ENCODE data around the gene MICAL2.

The MICAL2 gene

DNA sequence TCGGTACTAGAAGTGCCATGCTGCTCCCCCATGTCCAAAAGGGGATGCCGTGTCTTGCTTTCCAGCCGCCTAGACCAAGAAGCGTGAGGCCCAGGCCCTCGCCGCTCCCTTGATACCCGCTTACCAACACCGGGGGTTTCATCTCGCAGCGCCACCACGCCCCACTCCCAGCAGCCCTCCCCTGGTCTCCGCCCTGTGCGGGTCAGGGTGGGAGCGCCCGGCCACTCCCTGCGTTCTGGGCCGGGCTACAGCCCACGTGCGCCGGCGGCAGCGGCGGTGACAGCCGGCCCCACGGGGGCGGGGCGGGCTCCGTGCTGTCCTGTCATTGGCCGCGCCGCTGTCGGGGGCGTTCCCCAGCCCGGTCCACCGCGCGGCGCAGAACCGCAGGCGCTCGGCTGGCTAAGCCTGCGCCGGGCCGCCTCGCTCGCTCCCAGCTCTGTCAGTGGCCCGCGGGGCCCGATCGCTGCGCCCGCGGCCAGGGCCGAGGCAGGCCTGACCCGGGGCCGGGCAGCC, at the start of gene MICAL2:
MICAL2 (plus strand) TSS at position 390 of the 513 bp plus-strand sequence. CDS start 51,566 bp downstream, outside the sequence.
- Mint-ChIP-seq H3K27ac (peak within 1 kb of the TSS; percentile 89), H3K27me3 (no peaks in the 10 kb centered on the region), H3K4me1 (ENCODE audit: low read depth) (peaks cover 12% of the 10 kb centered on the region), H3K4me3 (peak within 1 kb of the TSS; percentile 88), H3K36me3 (no peaks in the 10 kb centered on the region), H3K9me3 (ENCODE audit: low read depth) (no peaks in the 10 kb centered on the region)

GRCh38 chr11:12061851-12062560, 48.4 kb upstream of the MICAL2 start:
- Mint-ChIP-seq H3K27me3 (no peaks in the 10 kb centered on the region), H3K4me3 (no peak overlapping the region)

GRCh38 chr11:12063251-12063650, 47.1 kb upstream of the MICAL2 start:
- Mint-ChIP-seq H3K36me3 (no peaks in the 10 kb centered on the region), H3K27me3 (no peaks in the 10 kb centered on the region), H3K4me1 (ENCODE audit: low read depth) (peaks cover 2% of the 10 kb centered on the region), H3K9me3 (ENCODE audit: low read depth) (no peaks in the 10 kb centered on the region), H3K4me3 (no peak overlapping the region), H3K27ac (no peak overlapping the region)

More at GRCh38 chr11:12061851-12062560, 48.4 kb upstream of the MICAL2 start:
- Mint-ChIP-seq H3K4me1 (ENCODE audit: low read depth) (peaks cover 2% of the 10 kb centered on the region), H3K36me3 (no peaks in the 10 kb centered on the region), H3K9me3 (ENCODE audit: low read depth) (no peaks in the 10 kb centered on the region), H3K27ac (no peak overlapping the region)

DNA sequence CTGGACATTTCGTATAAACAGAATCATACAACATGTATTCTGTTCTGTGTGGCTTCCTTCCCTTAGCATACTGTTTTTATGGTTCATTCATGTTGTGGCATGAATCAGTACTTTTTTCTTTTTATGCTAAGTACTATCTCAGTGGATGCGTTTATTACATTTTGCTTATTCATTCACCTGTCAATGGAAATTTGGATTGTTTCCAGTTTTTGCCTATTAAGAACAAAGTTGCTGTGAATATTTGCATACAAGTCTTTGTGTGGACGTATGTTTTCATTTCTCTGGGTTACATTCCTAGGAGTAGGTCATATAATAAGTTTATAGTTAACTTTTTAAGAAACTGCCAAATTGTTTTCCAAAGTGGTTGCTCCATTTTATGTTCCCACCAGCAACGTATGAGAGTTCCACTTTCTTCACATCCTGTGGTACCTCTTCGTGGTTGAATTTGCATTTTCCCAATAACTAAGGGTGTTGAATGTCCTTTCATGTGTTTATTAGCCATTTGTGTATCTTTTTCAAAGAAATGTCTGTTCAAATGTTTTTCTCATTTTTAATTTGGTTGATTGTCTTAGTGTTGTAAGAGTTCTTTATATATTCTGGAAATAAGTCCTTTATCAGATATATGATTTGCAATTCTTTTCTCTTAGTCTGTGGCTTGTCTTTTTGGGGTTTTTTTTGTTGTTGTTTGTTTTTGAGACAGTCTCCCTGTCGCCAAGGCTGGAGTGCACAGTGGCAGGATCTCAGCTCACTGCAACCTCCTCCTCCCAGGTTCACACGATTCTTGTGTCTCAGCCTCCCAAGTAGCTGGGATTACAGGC, 46.0 kb upstream of the MICAL2 start:
- Mint-ChIP-seq H3K4me1 (ENCODE audit: low read depth) (peaks cover 2% of the 10 kb centered on the region), H3K9me3 (ENCODE audit: low read depth) (no peaks in the 10 kb centered on the region), H3K27me3 (no peaks in the 10 kb centered on the region), H3K4me3 (no peak overlapping the region), H3K27ac (no peak overlapping the region), H3K36me3 (no peaks in the 10 kb centered on the region)

- Mint-ChIP-seq H3K9me3 (ENCODE audit: low read depth) (no peaks in the 10 kb centered on the region), H3K27me3 (no peaks in the 10 kb centered on the region), H3K36me3 (no peaks in the 10 kb centered on the region), H3K4me3 (no peak overlapping the region), H3K4me1 (ENCODE audit: low read depth) (peaks cover 2% of the 10 kb centered on the region), H3K27ac (no peak overlapping the region)
Measured at GRCh38 chr11:12064954-12065280, 45.5 kb upstream of the MICAL2 start.

GRCh38 chr11:12066056-12066798, 44.2 kb upstream of the MICAL2 start:
- Mint-ChIP-seq H3K4me1 (ENCODE audit: low read depth) (peaks cover 2% of the 10 kb centered on the region), H3K36me3 (no peaks in the 10 kb centered on the region), H3K4me3 (no peak overlapping the region), H3K27ac (no peak overlapping the region), H3K27me3 (no peaks in the 10 kb centered on the region), H3K9me3 (ENCODE audit: low read depth) (no peaks in the 10 kb centered on the region)

DNA sequence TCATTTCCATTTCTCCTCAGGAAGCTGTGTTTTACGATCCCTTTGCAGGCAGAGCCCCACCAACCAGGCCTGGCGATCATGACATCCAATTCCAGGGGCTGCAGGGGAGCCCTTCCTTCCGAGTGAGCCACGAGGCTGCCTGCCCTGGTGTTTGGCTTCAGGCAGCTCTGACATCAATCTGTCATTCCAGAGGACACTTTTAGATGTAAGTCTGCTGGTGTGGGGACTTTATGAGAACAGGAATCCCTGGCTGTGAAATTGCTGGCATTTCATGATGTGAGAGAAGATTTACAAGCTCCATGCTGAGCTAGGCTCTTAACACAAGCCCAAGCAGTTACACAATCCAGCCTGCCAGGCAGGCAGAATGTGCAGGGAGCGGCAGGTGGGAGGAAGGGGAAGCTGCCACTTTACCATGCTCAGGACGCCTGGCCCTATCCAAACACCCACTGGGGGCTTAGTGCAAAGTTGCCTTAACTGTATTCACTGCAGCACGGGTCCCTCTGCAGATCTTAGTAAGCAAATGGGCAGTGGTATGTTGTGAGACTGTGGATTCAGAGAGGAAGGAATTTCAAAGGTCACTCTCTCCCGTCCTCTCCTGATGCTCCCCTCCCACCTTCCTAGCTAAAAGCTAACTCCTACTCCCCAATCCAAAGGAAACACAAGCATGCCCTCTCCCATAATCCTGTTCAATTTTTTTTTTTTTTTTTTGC, 43.4 kb upstream of the MICAL2 start:
- H3K36me3 Mint-ChIP-seq = no peaks in the 10 kb centered on the region
- H3K4me3 Mint-ChIP-seq = no peak overlapping the region
- no peaks in the 10 kb centered on the region for H3K9me3 Mint-ChIP-seq (ENCODE audit: low read depth)
- H3K27me3 Mint-ChIP-seq = no peaks in the 10 kb centered on the region
- H3K27ac Mint-ChIP-seq = no peak overlapping the region
- peaks cover 2% of the 10 kb centered on the region for H3K4me1 Mint-ChIP-seq (ENCODE audit: low read depth)

DNA sequence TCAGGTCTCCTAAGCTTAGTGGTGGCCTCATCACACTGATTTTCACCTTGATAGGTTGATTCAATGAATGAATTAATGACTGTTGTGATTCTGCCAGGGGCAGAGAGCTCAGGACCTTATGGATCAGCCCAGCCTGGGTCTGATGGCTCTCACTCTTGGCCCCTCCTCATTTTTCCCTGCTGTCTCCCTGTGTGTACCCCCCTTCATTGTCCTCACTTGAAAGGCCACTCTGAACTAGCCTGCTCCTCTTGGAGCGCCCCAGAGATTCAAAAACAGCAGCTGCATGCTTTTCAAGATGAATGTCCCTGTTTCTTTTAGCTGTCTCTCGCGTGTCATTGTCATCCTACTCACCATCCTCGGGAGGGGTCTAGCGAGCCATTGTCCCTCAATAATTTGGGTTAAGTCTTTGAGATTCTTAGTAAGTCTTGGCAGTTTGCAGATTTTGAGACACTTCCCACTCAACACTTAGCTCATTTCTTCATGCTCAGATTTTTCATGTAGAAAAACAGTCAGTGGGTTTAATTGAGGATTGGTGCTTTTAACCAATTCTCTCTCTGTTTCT, 42.5 kb upstream of the MICAL2 start:
- Mint-ChIP-seq H3K27ac (no peak overlapping the region), H3K27me3 (no peaks in the 10 kb centered on the region), H3K4me1 (ENCODE audit: low read depth) (no peaks in the 10 kb centered on the region), H3K36me3 (no peaks in the 10 kb centered on the region), H3K9me3 (ENCODE audit: low read depth) (no peaks in the 10 kb centered on the region), H3K4me3 (no peak overlapping the region)

GRCh38 chr11:12069066-12069676, 41.2 kb upstream of the MICAL2 start:
- no peak overlapping the region for H3K27ac Mint-ChIP-seq
- no peaks in the 10 kb centered on the region for H3K9me3 Mint-ChIP-seq (ENCODE audit: low read depth)
- H3K27me3 Mint-ChIP-seq = no peaks in the 10 kb centered on the region
- no peaks in the 10 kb centered on the region for H3K36me3 Mint-ChIP-seq
- H3K4me3 Mint-ChIP-seq = no peak overlapping the region
- no peaks in the 10 kb centered on the region for H3K4me1 Mint-ChIP-seq (ENCODE audit: low read depth)

- H3K27ac Mint-ChIP-seq = no peak overlapping the region
- no peaks in the 10 kb centered on the region for H3K4me1 Mint-ChIP-seq (ENCODE audit: low read depth)
- no peak overlapping the region for H3K4me3 Mint-ChIP-seq
- H3K27me3 Mint-ChIP-seq = no peaks in the 10 kb centered on the region
- no peaks in the 10 kb centered on the region for H3K9me3 Mint-ChIP-seq (ENCODE audit: low read depth)
- no peaks in the 10 kb centered on the region for H3K36me3 Mint-ChIP-seq
Measured at GRCh38 chr11:12070446-12071267, 39.7 kb upstream of the MICAL2 start.

- Mint-ChIP-seq H3K4me1 (ENCODE audit: low read depth) (no peaks in the 10 kb centered on the region), H3K27me3 (no peaks in the 10 kb centered on the region), H3K27ac (no peak overlapping the region), H3K9me3 (ENCODE audit: low read depth) (no peaks in the 10 kb centered on the region), H3K36me3 (no peaks in the 10 kb centered on the region), H3K4me3 (no peak overlapping the region)
Measured at GRCh38 chr11:12071574-12071973, 38.8 kb upstream of the MICAL2 start.

- Mint-ChIP-seq H3K27ac (no peak overlapping the region), H3K36me3 (no peaks in the 10 kb centered on the region), H3K27me3 (no peaks in the 10 kb centered on the region), H3K4me1 (ENCODE audit: low read depth) (no peaks in the 10 kb centered on the region), H3K4me3 (no peak overlapping the region), H3K9me3 (ENCODE audit: low read depth) (no peaks in the 10 kb centered on the region)
Measured at GRCh38 chr11:12073436-12073835, 37.0 kb upstream of the MICAL2 start.

- Mint-ChIP-seq H3K27ac (no peak overlapping the region), H3K4me3 (no peak overlapping the region), H3K36me3 (no peaks in the 10 kb centered on the region), H3K4me1 (ENCODE audit: low read depth) (no peaks in the 10 kb centered on the region), H3K27me3 (no peaks in the 10 kb centered on the region), H3K9me3 (ENCODE audit: low read depth) (no peaks in the 10 kb centered on the region)
Measured at GRCh38 chr11:12073886-12074285, 36.5 kb upstream of the MICAL2 start.

Data from activated naive CD8-positive, alpha-beta T cell (primary cell).